GM12873 (cell line): Measurements from ENCODE around the gene LYG1.

Experiments used
- CTCF ChIP-seq: IDR thresholded peaks from 2 replicates; pipeline ENCODE4 v1.5.1; 2012; ENCODE audit warnings: low read depth, mild to moderate bottlenecking, moderate library complexity, low read length, control low read depth; ENCODE audit not compliant: insufficient read depth; ENCODE audit errors: missing control alignments

Gene LYG1

GRCh38 chr2:99297994-99298393 lies 3.0 kb downstream of the LYG1 start:
- no peak for TF ChIP-seq CTCF

- TF ChIP-seq CTCF: no peak
These were observed 15.5 kb downstream of the LYG1 start for GRCh38 chr2:99285526-99285925.

GRCh38 chr2:99279969-99280695 lies 20.9 kb downstream of the LYG1 start:
- no peak for TF ChIP-seq CTCF

- no peak for TF ChIP-seq CTCF
These were observed 22.2 kb downstream of the LYG1 start for GRCh38 chr2:99278793-99279291.

GRCh38 chr2:99275882-99276281 lies 25.1 kb downstream of the LYG1 start:
- no peak for TF ChIP-seq CTCF

- TF ChIP-seq CTCF: no peak
These were observed 39.8 kb downstream of the LYG1 start for GRCh38 chr2:99261242-99261641.

GRCh38 chr2:99260184-99260583 lies 40.8 kb downstream of the LYG1 start:
- TF ChIP-seq CTCF: no peak
